SK-N-SH (cell line): ENCODE results near the gene PITHD1.

ENCODE experiments used
- CTCF ChIP-seq: fragments of 200-600 bp; sonication (generic); IDR thresholded peaks from 2 replicates; pipeline ENCODE4 v1.6.1; 2017; ENCODE audit warnings: antibody characterized with exemption, mild to moderate bottlenecking, moderate library complexity
- ELF1 ChIP-seq: IDR thresholded peaks from 2 replicates; pipeline ENCODE4 v1.4.0; 2012
- EP300 ChIP-seq, 2 experiments: IDR thresholded peaks; 2 replicates each; pipeline versions ENCODE4 v1.4.0 to v1.6.1; 2012; ENCODE audit warnings: borderline replicate concordance in 1 of 2, low read depth in 1 of 2, low read length in 1 of 2
- EZH2phosphoT487 ChIP-seq: fragments of 200-600 bp; sonication (generic); IDR thresholded peaks from 2 replicates; pipeline ENCODE4 v1.6.1; 2017; ENCODE audit warnings: low read depth, mixed run types, mild to moderate bottlenecking, antibody characterized with exemption, moderate library complexity, borderline replicate concordance
- FOXM1 ChIP-seq: IDR thresholded peaks from 2 replicates; pipeline ENCODE4 v1.4.0; 2012; ENCODE audit warnings: low read depth, mild to moderate bottlenecking
- MEF2A ChIP-seq: IDR thresholded peaks from 2 replicates; pipeline ENCODE4 v1.4.0; 2012; ENCODE audit warnings: low read depth, borderline replicate concordance
- POLR2AphosphoS5 ChIP-seq: IDR thresholded peaks from 2 replicates; pipeline ENCODE4 v1.6.1; 2012; ENCODE audit warnings: low read depth, low read length
- RCOR1 ChIP-seq: fragments of 150-350 bp; IDR thresholded peaks from 2 replicates; pipeline ENCODE4 v1.6.1; 2017; ENCODE audit warnings: antibody characterized with exemption, low read length
- REST ChIP-seq: IDR thresholded peaks from 2 replicates; pipeline ENCODE4 v1.6.1; 2012; ENCODE audit warnings: mild to moderate bottlenecking, low read depth, low read length, moderate library complexity
- TAF1 ChIP-seq: IDR thresholded peaks from 2 replicates; pipeline ENCODE4 v1.6.1; 2012; ENCODE audit warnings: low read depth, mild to moderate bottlenecking, low read length, moderate library complexity, borderline replicate concordance
- TCF12 ChIP-seq: IDR thresholded peaks from 2 replicates; pipeline ENCODE4 v1.4.0; 2012
- USF2 ChIP-seq: fragments of 150-350 bp; IDR thresholded peaks from 2 replicates; pipeline ENCODE4 v1.6.1; 2017; ENCODE audit warnings: antibody characterized with exemption, low read length, low read depth, borderline replicate concordance
- YY1 ChIP-seq: IDR thresholded peaks from 2 replicates; pipeline ENCODE4 v1.4.0; 2012; ENCODE audit warnings: low read depth, mild to moderate bottlenecking
- ZBTB33 ChIP-seq: IDR thresholded peaks from 2 replicates; pipeline ENCODE4 v1.4.0; 2012; ENCODE audit warnings: low read depth, borderline replicate concordance

GRCh38 chr1:23745515-23745914, 32.7 kb upstream of the PITHD1 start:
- TF ChIP-seq USF2 (no peak), EP300 (IDR thresholded peaks at IDR 0.05; ENCODE audit: borderline replicate concordance in 1 of 2, low read depth in 1 of 2, low read length in 1 of 2) (no peak), CTCF (peak; percentile 49), YY1 (no peak), EZH2phosphoT487 (no peak), REST (no peak), TAF1 (no peak), ELF1 (no peak), MEF2A (no peak), ZBTB33 (no peak), RCOR1 (no peak), FOXM1 (no peak), POLR2AphosphoS5 (no peak), TCF12 (no peak)
